SK-N-SH (cell line): ENCODE measurements around the gene RAD51B. TPM values are rescaled to one million over a fixed set of nuclear protein-coding genes. Genes with fewer than 3 reads are reported as not detected.

ENCODE experiments used
- CTCF ChIA-PET: fragments of 300-600, 350-600 bp; formaldehyde crosslinking; extraction: SDS; loops from one replicate; lab custom pipeline; 2021; lab: Yijun Ruan, JAX
- POLR2A ChIA-PET: fragments of 350-600 bp; sonication (Branson Sonifier 250); formaldehyde crosslinking; extraction: SDS; loops from one replicate; lab custom pipeline; 2020; ENCODE audit warnings: antibody characterized with exemption, inconsistent platforms; lab: Yijun Ruan, JAX
- DNase-seq: peaks from one replicate; pipeline ENCODE4 v3.0.0; 2012
- H2AFZ ChIP-seq: fragments of 200-600 bp; sonication (generic); 2 replicates; pipeline ENCODE4 v1.8.1; 2016; ENCODE audit warnings: antibody characterized with exemption, mild to moderate bottlenecking, low read depth
- H3F3A ChIP-seq: fragments of 200-600 bp; sonication (generic); replicated peaks from 2 replicates; pipeline ENCODE3; 2016; ENCODE audit warnings: antibody characterized with exemption, mild to moderate bottlenecking; ENCODE audit not compliant: insufficient read depth
- H3K27ac ChIP-seq, 2 experiments: fragments of 200-500 bp in 1 of 2; fragments of 200-600 bp in 1 of 2; sonication (Bioruptor generic) in 1 of 2; sonication (generic), shearing (Covaris generic) in 1 of 2; 2 replicates each; pipeline versions ENCODE4 v1.5.1 to v1.6.1; 2014 to 2016; ENCODE audit warnings: low read depth in 2 of 2, inconsistent platforms in 1 of 2, low read length in 1 of 2, mild to moderate bottlenecking in 1 of 2, mixed read lengths in 1 of 2
- H3K27me3 ChIP-seq: fragments of 200-600 bp; sonication (generic), shearing (Covaris generic); 2 replicates; pipeline ENCODE4 v1.6.1; 2016; ENCODE audit warnings: mixed run types; ENCODE audit not compliant: insufficient read depth
- H3K36me3 ChIP-seq, 2 experiments: fragments of 200-500 bp in 1 of 2; fragments of 200-600 bp in 1 of 2; sonication (Bioruptor generic) in 1 of 2; sonication (generic) in 1 of 2; replicated peaks in 1 of 2; 2 replicates each; pipeline versions ENCODE3 to v1.5.1; 2014 to 2016; ENCODE audit warnings: low read length in 1 of 2, mild to moderate bottlenecking in 1 of 2; ENCODE audit not compliant: insufficient read depth in 2 of 2, control insufficient read depth in 1 of 2
- H3K4me1 ChIP-seq, 2 experiments: fragments of 200-500 bp in 1 of 2; fragments of 200-600 bp in 1 of 2; sonication (Bioruptor generic) in 1 of 2; sonication (generic), shearing (Covaris generic) in 1 of 2; 2 replicates each; pipeline versions ENCODE4 v1.5.1 to v1.6.1; 2014 to 2016; ENCODE audit warnings: low read depth in 1 of 2, low read length in 1 of 2, mixed run types in 1 of 2; ENCODE audit not compliant: insufficient read depth in 2 of 2, control insufficient read depth in 1 of 2
- H3K4me2 ChIP-seq: fragments of 200-600 bp; sonication (generic), shearing (Covaris generic); 2 replicates; pipeline ENCODE4 v1.6.1; 2017; ENCODE audit warnings: mixed run types
- H3K4me3 ChIP-seq, 2 experiments: fragments of 200-500 bp in 1 of 2; fragments of 200-600 bp in 1 of 2; sonication (Bioruptor generic) in 1 of 2; sonication (generic), shearing (Covaris generic) in 1 of 2; 2 replicates each; pipeline versions ENCODE4 v1.5.1 to v1.8.1; 2014 to 2016; ENCODE audit warnings: low read depth in 2 of 2, inconsistent platforms in 1 of 2, low read length in 1 of 2, mild to moderate bottlenecking in 1 of 2, mixed read lengths in 1 of 2, moderate library complexity in 1 of 2
- H3K79me2 ChIP-seq: fragments of 200-600 bp; sonication (generic); 2 replicates; pipeline ENCODE4 v1.8.1; 2017; ENCODE audit warnings: mild to moderate bottlenecking; ENCODE audit not compliant: insufficient read depth
- H3K9ac ChIP-seq: fragments of 200-600 bp; sonication (generic); 2 replicates; pipeline ENCODE4 v1.6.1; 2017; ENCODE audit warnings: mixed run types
- H3K9me2 ChIP-seq: fragments of 200-600 bp; sonication (generic); 2 replicates; pipeline ENCODE4 v1.6.1; 2017; ENCODE audit warnings: mixed run types
- H3K9me3 ChIP-seq: fragments of 200-600 bp; sonication (generic); 2 replicates; pipeline ENCODE4 v1.6.1; 2017; ENCODE audit warnings: mixed run types, mild to moderate bottlenecking, moderate library complexity
- H4K20me1 ChIP-seq: fragments of 200-600 bp; sonication (generic); 2 replicates; pipeline ENCODE4 v1.6.1; 2017; ENCODE audit warnings: mild to moderate bottlenecking, mixed run types; ENCODE audit not compliant: insufficient read depth
- EZH2phosphoT487 ChIP-seq: fragments of 200-600 bp; sonication (generic); IDR thresholded peaks from 2 replicates; pipeline ENCODE4 v1.6.1; 2017; ENCODE audit warnings: low read depth, mixed run types, mild to moderate bottlenecking, antibody characterized with exemption, moderate library complexity, borderline replicate concordance
- FOSL2 ChIP-seq: IDR thresholded peaks from 2 replicates; pipeline ENCODE4 v1.4.0; 2012; ENCODE audit warnings: low read depth, mild to moderate bottlenecking, moderate library complexity, borderline replicate concordance
- FOXM1 ChIP-seq: IDR thresholded peaks from 2 replicates; pipeline ENCODE4 v1.4.0; 2012; ENCODE audit warnings: low read depth, mild to moderate bottlenecking
- GATA2 ChIP-seq: sonication (generic); formaldehyde crosslinking; IDR thresholded peaks from 2 replicates; pipeline ENCODE4 v1.5.0; 2020; ENCODE audit warnings: mild to moderate bottlenecking, missing genetic modification reagents
- JUND ChIP-seq: IDR thresholded peaks from 2 replicates; pipeline ENCODE4 v1.4.0; 2012
- MEF2A ChIP-seq: IDR thresholded peaks from 2 replicates; pipeline ENCODE4 v1.4.0; 2012; ENCODE audit warnings: low read depth, borderline replicate concordance
- NFIC ChIP-seq: IDR thresholded peaks from 2 replicates; pipeline ENCODE4 v1.4.0; 2012; ENCODE audit warnings: borderline replicate concordance
- RCOR1 ChIP-seq: fragments of 150-350 bp; IDR thresholded peaks from 2 replicates; pipeline ENCODE4 v1.6.1; 2017; ENCODE audit warnings: antibody characterized with exemption, low read length
- RXRA ChIP-seq: IDR thresholded peaks from 2 replicates; pipeline ENCODE4 v1.4.0; 2012; ENCODE audit warnings: low read depth, mild to moderate bottlenecking, borderline replicate concordance
- SMC3 ChIP-seq: IDR thresholded peaks from 2 replicates; pipeline ENCODE4 v1.6.1; 2012; ENCODE audit warnings: low read depth, low read length, improper control_type of control experiment
- TCF12 ChIP-seq: IDR thresholded peaks from 2 replicates; pipeline ENCODE4 v1.4.0; 2012
- TEAD4 ChIP-seq: IDR thresholded peaks from 2 replicates; pipeline ENCODE4 v1.4.0; 2012; ENCODE audit warnings: mild to moderate bottlenecking, borderline replicate concordance; ENCODE audit not compliant: insufficient read depth
- YY1 ChIP-seq: IDR thresholded peaks from 2 replicates; pipeline ENCODE4 v1.4.0; 2012; ENCODE audit warnings: low read depth, mild to moderate bottlenecking
- WGBS: methylation state at CpG from one replicate; pipeline ENCODE4 v1.1.6; 2017; ENCODE audit warnings: low lambda C conversion rate; 5-methylcytosine and 5-hydroxymethylcytosine counted together
- polyA plus RNA-seq, 3 experiments: library from polyadenylated mRNA; depleted of rRNA; stranded (reverse); fragments of >200 nt; gene quantifications; 2 replicates each; pipeline ENCODE4 v1.2.3, GENCODE V29; 2012
- TF ChIP-seq, protein P1 (sequence below): fragments of 150-350 bp; IDR thresholded peaks from 2 replicates; pipeline ENCODE4 v1.6.1; 2017; ENCODE audit warnings: antibody characterized with exemption, low read length, low read depth, borderline replicate concordance
- TF ChIP-seq, protein P2 (sequence below): fragments of 200-600 bp; sonication (generic); IDR thresholded peaks from 2 replicates; pipeline ENCODE4 v1.6.1; 2017; ENCODE audit warnings: antibody characterized with exemption, mild to moderate bottlenecking, moderate library complexity
- TF ChIP-seq, protein P3 (sequence below): fragments of 150-350 bp; IDR thresholded peaks from 2 replicates; pipeline ENCODE4 v1.6.1; 2016; ENCODE audit warnings: mild to moderate bottlenecking, low read depth, low read length

Gene RAD51B
- polyA plus RNA-seq, 1 of the 3 experiments (the other 2 are of a cell fraction): 6.0 TPM

DNA sequence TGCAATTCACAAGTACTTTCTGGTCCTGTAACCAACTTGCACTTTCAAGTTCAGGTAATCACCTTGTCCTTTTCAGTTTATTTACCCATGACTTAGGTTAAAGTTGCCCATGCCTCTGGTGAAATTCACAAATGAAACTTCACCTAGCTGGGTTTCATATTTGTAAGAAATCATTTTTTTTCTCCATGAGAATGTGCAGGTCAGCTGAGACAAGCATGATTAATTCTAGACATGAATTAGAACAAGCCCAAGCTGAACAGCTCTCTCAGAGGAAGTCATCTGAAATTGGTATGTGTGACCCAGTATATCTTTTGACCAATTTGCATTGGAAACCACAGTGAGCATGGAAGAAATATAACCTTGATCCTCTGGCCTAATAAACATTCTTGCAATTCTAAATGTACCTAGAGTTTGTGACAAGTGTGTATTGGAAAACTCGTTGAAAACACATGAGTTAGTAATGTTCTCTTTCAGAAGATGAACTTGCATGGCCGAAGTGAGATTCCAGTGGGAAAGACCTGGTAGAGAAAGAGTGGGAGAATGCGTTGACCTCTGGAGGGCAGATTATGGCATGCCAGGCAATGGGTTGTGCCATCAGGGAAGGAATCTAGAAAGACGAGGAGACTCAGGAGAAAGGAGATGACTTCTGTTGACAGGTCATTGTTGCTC lies 486.8 kb downstream of the RAD51B start (continued):
- TF ChIP-seq GATA2 (CRISPR knock-in tag): no peak
- no peak for TF ChIP-seq NFIC
- TF ChIP-seq FOXM1: no peak
- TF ChIP-seq MEF2A: no peak
- no peak for TF ChIP-seq JUND
- no peak for TF ChIP-seq RCOR1
- TF ChIP-seq, protein P1, sequence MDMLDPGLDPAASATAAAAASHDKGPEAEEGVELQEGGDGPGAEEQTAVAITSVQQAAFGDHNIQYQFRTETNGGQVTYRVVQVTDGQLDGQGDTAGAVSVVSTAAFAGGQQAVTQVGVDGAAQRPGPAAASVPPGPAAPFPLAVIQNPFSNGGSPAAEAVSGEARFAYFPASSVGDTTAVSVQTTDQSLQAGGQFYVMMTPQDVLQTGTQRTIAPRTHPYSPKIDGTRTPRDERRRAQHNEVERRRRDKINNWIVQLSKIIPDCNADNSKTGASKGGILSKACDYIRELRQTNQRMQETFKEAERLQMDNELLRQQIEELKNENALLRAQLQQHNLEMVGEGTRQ: no peak
- TF ChIP-seq TCF12: no peak
- TF ChIP-seq SMC3: no peak

DNA sequence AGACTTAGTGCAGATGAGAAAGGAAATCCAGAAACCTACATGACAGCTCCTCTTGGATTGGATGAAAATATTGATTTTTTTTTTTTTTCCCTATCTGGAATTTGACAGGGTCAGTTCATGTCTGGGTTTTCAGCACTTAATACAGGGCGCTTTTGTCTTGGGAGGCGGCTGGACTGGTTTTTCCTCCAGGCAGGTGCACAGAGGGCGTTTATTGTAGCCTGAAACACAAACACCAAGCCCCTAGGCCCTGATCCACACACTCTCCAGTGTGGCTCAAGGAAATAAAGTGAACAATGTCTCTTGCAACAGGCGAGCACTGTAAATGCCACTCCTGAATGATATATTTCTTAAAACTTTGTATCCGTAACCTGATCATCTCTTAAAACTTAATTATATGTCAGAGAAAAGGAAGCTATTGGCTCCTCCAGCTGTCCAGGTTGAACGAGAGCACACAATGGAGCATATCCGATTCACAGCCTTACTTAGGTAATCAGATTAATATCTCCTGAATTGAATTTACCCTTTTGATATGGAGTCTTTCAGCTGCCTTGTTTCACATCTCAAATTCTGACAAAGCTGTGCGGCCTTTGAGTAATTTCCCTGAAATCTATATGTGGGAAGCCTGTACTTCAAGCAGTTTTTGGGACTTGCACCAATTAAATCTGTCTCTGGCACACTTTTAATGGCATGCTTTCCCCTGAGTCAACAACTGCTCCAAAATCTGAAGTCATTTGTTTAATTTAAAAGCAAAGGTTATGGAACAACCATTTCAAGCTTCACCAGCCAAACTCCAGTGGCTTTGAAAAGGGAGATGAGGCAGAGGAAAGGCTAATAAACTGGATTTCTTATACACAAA lies 487.6 kb downstream of the RAD51B start:
- no peaks in the 10 kb centered on the region for H4K20me1 ChIP-seq
- H3F3A ChIP-seq: no peaks in the 10 kb centered on the region
- WGBS: 90% methylated on average over 8 of the region's 8 CpGs
- no peak overlapping the region for H2AFZ ChIP-seq
- ChIA-PET CTCF (no interaction called here), POLR2A (interaction anchor here (0.6 kb wide), 1 partner anchor 214 kb away, joined by 4 read pairs; no protein-coding TSS in a partner anchor)
- no peaks in the 10 kb centered on the region for H3K79me2 ChIP-seq
- H3K4me3 ChIP-seq: no peak overlapping the region
- no peaks in the 10 kb centered on the region for H3K27me3 ChIP-seq
- H3K27ac ChIP-seq: peak overlapping the region in 1 of 2 experiments; percentile 40; a peak in 2 of 4 replicates
- peaks cover 5 to 13% of the 10 kb centered on the region in 2 experiments; a peak in 3 of 4 replicates for H3K4me1 ChIP-seq
- no peak for TF ChIP-seq RXRA
- no peak for TF ChIP-seq YY1
- TF ChIP-seq, protein P2, sequence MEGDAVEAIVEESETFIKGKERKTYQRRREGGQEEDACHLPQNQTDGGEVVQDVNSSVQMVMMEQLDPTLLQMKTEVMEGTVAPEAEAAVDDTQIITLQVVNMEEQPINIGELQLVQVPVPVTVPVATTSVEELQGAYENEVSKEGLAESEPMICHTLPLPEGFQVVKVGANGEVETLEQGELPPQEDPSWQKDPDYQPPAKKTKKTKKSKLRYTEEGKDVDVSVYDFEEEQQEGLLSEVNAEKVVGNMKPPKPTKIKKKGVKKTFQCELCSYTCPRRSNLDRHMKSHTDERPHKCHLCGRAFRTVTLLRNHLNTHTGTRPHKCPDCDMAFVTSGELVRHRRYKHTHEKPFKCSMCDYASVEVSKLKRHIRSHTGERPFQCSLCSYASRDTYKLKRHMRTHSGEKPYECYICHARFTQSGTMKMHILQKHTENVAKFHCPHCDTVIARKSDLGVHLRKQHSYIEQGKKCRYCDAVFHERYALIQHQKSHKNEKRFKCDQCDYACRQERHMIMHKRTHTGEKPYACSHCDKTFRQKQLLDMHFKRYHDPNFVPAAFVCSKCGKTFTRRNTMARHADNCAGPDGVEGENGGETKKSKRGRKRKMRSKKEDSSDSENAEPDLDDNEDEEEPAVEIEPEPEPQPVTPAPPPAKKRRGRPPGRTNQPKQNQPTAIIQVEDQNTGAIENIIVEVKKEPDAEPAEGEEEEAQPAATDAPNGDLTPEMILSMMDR: no peak
- TF ChIP-seq EZH2phosphoT487: no peak
- no peak for TF ChIP-seq TCF12
- no peak for TF ChIP-seq TEAD4
- TF ChIP-seq FOSL2: no peak
- TF ChIP-seq, protein P3, sequence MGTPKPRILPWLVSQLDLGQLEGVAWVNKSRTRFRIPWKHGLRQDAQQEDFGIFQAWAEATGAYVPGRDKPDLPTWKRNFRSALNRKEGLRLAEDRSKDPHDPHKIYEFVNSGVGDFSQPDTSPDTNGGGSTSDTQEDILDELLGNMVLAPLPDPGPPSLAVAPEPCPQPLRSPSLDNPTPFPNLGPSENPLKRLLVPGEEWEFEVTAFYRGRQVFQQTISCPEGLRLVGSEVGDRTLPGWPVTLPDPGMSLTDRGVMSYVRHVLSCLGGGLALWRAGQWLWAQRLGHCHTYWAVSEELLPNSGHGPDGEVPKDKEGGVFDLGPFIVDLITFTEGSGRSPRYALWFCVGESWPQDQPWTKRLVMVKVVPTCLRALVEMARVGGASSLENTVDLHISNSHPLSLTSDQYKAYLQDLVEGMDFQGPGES: no peak
- H3K9me3 ChIP-seq: no peaks in the 10 kb centered on the region
- DNase-seq: no peak
- no peak overlapping the region for H3K9ac ChIP-seq
- H3K9me2 ChIP-seq: no peaks in the 10 kb centered on the region
- H3K36me3 ChIP-seq: no peaks in the 10 kb centered on the region
- H3K4me2 ChIP-seq: no peak overlapping the region
